Osteoblast (primary cell): ENCODE results near the gene SLK. TPM values are rescaled to one million over a fixed set of nuclear protein-coding genes. Genes with fewer than 3 reads are reported as not detected.

ENCODE experiments used
- DNase-seq: peaks from one replicate; pipeline ENCODE4 v3.0.0; 2011; ENCODE audit warnings: low spot score, mixed read lengths; ENCODE audit not compliant: insufficient read length; ENCODE audit errors: missing footprints
- H2AFZ ChIP-seq: 2 replicates; pipeline ENCODE4 v1.6.0; 2011; ENCODE audit warnings: mild to moderate bottlenecking, low read length
- H3K27ac ChIP-seq: 2 replicates; pipeline ENCODE4 v1.5.1; 2011; ENCODE audit warnings: mild to moderate bottlenecking, low read depth, low read length, moderate library complexity
- H3K27me3 ChIP-seq: 2 replicates; pipeline ENCODE4 v1.6.0; 2012; ENCODE audit warnings: mild to moderate bottlenecking, control low read depth, inconsistent platforms, low read length, moderate library complexity; ENCODE audit not compliant: insufficient read depth
- H3K36me3 ChIP-seq: 2 replicates; pipeline ENCODE4 v1.5.1; 2011; ENCODE audit warnings: mild to moderate bottlenecking, low read length, control low read depth, moderate library complexity; ENCODE audit not compliant: insufficient read depth
- H3K4me1 ChIP-seq: 2 replicates; pipeline ENCODE4 v1.5.1; 2011; ENCODE audit warnings: mild to moderate bottlenecking, low read length, control low read depth, moderate library complexity; ENCODE audit not compliant: insufficient read depth
- H3K4me2 ChIP-seq: 2 replicates; pipeline ENCODE4 v1.6.0; 2011; ENCODE audit warnings: mild to moderate bottlenecking, low read length; ENCODE audit not compliant: insufficient read depth
- H3K4me3 ChIP-seq: fragments of 200-600 bp; sonication (generic); 3 replicates; pipeline ENCODE4 v1.5.1; 2012; ENCODE audit warnings: mild to moderate bottlenecking, low read length, inconsistent platforms; ENCODE audit not compliant: insufficient read depth
- H3K79me2 ChIP-seq: 2 replicates; pipeline ENCODE4 v1.6.0; 2012; ENCODE audit warnings: mild to moderate bottlenecking, low read length, control low read depth, inconsistent platforms; ENCODE audit not compliant: insufficient read depth
- H3K9me3 ChIP-seq: 2 replicates; pipeline ENCODE4 v1.5.1; 2011; ENCODE audit warnings: low read depth, low read length, control low read depth
- H4K20me1 ChIP-seq: 2 replicates; pipeline ENCODE4 v1.6.0; 2012; ENCODE audit warnings: mild to moderate bottlenecking, low read length, control low read depth; ENCODE audit not compliant: insufficient read depth
- CTCF ChIP-seq: IDR thresholded peaks from 2 replicates; pipeline ENCODE4 v1.5.1; 2011; ENCODE audit warnings: mild to moderate bottlenecking, low read depth, low read length, moderate library complexity; ENCODE audit errors: extremely low read depth
- total RNA-seq: library from RNA; depleted of rRNA; stranded (reverse); fragments of >200 nt; gene quantifications from 2 replicates; pipeline ENCODE4 v1.2.3, GENCODE V29; 2012

The SLK gene
- total RNA-seq, 1 donor = 48.1 TPM

- Histone ChIP-seq H3K4me1 (peaks cover 12% of the 10 kb centered on the region), H2AFZ (no peak overlapping the region), H4K20me1 (no peaks in the 10 kb centered on the region), H3K79me2 (no peaks in the 10 kb centered on the region), H3K4me3 (no peak overlapping the region), H3K9me3 (no peaks in the 10 kb centered on the region), H3K27ac (no peak overlapping the region), H3K4me2 (no peak overlapping the region), H3K36me3 (no peaks in the 10 kb centered on the region), H3K27me3 (peaks cover 3% of the 10 kb centered on the region)
- TF ChIP-seq CTCF = no peak
- no peak for DNase-seq
Observed at GRCh38 chr10:104059364-104059763, 92.4 kb downstream of the SLK start.

GRCh38 chr10:104061196-104061595 lies 94.3 kb downstream of the SLK start:
- TF ChIP-seq CTCF = no peak
- H2AFZ ChIP-seq = no peak overlapping the region

GRCh38 chr10:104065748-104066147 lies 98.8 kb downstream of the SLK start:
- H3K27ac ChIP-seq = no peak overlapping the region
- no peak for DNase-seq
- no peaks in the 10 kb centered on the region for H3K9me3 ChIP-seq
- H3K27me3 ChIP-seq = peaks cover 20% of the 10 kb centered on the region
- H3K4me3 ChIP-seq = no peak overlapping the region
- H3K79me2 ChIP-seq = no peaks in the 10 kb centered on the region
- no peaks in the 10 kb centered on the region for H4K20me1 ChIP-seq
- no peaks in the 10 kb centered on the region for H3K4me1 ChIP-seq
- no peak overlapping the region for H3K4me2 ChIP-seq
- no peak overlapping the region for H2AFZ ChIP-seq
- H3K36me3 ChIP-seq = no peaks in the 10 kb centered on the region
- TF ChIP-seq CTCF = no peak

More at GRCh38 chr10:104061196-104061595, 94.3 kb downstream of the SLK start:
- no peak overlapping the region for H3K27ac ChIP-seq
- no peaks in the 10 kb centered on the region for H3K9me3 ChIP-seq
- no peaks in the 10 kb centered on the region for H3K36me3 ChIP-seq
- no peaks in the 10 kb centered on the region for H3K4me1 ChIP-seq
- no peak for DNase-seq
- peaks cover 8% of the 10 kb centered on the region for H3K27me3 ChIP-seq
- H4K20me1 ChIP-seq = no peaks in the 10 kb centered on the region
- no peak overlapping the region for H3K4me3 ChIP-seq
- no peaks in the 10 kb centered on the region for H3K79me2 ChIP-seq
- no peak overlapping the region for H3K4me2 ChIP-seq

- Histone ChIP-seq H3K79me2 (no peaks in the 10 kb centered on the region), H4K20me1 (no peaks in the 10 kb centered on the region), H2AFZ (no peak overlapping the region), H3K4me2 (no peak overlapping the region), H3K27me3 (peaks cover 24% of the 10 kb centered on the region), H3K4me3 (no peak overlapping the region), H3K4me1 (no peaks in the 10 kb centered on the region), H3K9me3 (no peaks in the 10 kb centered on the region), H3K27ac (no peak overlapping the region), H3K36me3 (no peaks in the 10 kb centered on the region)
- no peak for TF ChIP-seq CTCF
- DNase-seq = no peak
Observed at GRCh38 chr10:104066945-104067344, 100.0 kb downstream of the SLK start.
